GM12873 (cell line): ENCODE data around the gene IL1A.

Experiments used
- TF ChIP-seq, protein P1 (sequence below): IDR thresholded peaks from 2 replicates; pipeline ENCODE4 v1.5.1; 2012; ENCODE audit warnings: low read depth, mild to moderate bottlenecking, moderate library complexity, low read length, control low read depth; ENCODE audit not compliant: insufficient read depth; ENCODE audit errors: missing control alignments

Gene IL1A, protein sequence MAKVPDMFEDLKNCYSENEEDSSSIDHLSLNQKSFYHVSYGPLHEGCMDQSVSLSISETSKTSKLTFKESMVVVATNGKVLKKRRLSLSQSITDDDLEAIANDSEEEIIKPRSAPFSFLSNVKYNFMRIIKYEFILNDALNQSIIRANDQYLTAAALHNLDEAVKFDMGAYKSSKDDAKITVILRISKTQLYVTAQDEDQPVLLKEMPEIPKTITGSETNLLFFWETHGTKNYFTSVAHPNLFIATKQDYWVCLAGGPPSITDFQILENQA

DNA sequence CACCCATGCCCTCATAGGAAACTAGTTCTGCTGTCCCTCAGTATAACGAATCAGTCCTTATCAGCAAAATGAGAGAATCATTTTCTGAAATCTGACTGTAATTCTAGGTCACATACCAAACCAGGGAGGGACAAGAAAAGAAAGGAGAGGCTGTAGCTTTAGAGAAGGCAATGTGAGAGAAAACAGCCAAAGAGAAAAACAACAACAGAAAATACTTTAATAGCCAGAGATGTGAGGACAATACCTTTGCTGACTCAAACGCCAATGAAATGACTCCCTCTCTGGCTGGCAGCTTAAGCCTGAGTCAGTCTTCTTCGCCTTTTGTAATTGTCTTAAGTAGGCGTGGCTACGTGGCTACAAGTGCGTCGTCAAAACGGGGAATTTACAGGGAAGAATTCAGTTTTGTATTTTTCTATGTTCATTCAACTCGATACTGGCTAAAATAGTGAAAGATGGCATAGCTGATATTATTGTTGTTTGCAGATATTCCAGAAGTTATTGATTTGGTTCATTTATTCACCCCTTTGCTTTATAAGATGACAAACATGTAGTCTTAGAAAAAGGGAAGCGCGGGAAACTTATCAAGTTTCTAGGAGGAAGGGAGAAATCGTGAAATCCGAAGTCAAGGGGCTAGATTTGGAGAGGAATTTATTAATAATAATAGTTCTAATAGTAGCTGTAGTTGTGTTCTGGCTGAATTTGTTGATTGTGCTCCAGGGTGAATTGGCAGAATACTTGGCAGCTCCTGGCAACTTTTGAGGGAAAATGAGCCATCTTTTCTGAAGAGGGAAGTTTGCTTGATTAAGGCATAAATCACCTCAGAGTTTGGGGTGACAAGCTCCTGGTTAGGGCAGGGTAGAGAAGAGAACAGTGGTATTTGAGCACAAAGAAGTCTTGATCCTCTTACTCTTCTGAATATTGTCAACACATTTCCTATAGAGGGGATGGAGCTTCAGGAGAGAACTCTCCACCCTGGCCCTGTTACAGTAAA is at the start of gene IL1A:
Gene IL1A, minus strand, starts transcription at position 295 of the 991 bp plus-strand sequence. CDS start 723 bp downstream, outside the sequence.
- TF ChIP-seq, protein P1, sequence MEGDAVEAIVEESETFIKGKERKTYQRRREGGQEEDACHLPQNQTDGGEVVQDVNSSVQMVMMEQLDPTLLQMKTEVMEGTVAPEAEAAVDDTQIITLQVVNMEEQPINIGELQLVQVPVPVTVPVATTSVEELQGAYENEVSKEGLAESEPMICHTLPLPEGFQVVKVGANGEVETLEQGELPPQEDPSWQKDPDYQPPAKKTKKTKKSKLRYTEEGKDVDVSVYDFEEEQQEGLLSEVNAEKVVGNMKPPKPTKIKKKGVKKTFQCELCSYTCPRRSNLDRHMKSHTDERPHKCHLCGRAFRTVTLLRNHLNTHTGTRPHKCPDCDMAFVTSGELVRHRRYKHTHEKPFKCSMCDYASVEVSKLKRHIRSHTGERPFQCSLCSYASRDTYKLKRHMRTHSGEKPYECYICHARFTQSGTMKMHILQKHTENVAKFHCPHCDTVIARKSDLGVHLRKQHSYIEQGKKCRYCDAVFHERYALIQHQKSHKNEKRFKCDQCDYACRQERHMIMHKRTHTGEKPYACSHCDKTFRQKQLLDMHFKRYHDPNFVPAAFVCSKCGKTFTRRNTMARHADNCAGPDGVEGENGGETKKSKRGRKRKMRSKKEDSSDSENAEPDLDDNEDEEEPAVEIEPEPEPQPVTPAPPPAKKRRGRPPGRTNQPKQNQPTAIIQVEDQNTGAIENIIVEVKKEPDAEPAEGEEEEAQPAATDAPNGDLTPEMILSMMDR: no peak

DNA sequence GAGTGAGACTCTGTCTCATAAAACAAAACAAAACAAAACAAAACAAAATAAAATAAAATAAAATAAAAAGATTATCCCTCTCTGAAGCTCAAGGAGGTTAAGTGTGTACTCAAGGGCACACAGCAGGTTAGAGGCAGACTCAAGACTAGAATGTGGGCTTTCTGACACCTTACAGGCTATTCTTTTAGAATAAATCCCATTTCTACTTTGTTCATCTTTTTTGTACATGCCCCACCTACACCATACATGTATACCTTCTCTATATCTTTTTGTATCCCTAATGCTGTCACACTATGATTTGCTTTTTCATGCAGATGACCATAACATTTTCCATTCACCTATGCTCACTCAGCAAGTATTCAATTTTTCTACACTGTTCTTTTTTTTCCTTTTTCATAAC is 49.7 kb upstream of the IL1A start:
- TF ChIP-seq, protein P1: no peak

DNA sequence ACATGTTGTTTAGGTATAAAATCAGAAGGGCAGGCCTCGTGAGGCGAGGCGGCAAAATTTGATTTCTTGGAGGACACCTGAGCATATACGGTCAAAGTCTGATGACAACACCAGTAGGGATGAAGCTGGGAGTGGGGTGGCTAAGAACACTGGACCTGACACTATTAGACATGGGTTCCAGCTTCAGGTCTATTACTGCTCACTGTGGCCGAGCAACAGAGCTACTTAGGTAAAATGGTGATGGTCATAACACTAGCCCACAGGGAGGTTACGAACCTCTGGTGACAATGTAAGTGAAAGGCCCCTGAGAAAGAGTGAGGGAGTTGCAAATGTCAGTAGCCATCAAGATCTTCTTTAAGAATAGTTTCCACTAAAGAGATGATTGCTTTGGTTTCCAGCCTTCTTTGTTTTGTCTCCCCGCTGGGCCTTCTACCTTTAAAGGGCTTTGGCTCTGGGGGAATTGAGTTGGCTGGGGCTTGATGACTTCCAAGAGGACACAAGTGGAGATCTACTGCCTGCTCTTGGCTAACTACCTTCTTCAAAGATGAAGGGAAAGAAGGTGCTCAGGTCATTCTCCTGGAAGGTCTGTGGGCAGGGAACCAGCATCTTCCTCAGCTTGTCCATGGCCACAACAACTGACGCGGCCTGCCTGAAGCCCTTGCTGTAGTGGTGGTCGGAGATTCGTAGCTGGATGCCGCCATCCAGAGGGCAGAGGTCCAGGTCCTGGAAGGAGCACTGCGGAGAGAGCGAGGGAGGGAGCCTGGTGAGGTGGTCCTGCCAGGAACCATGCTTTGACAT is 48.7 kb upstream of the IL1A start:
- TF ChIP-seq, protein P1: no peak

DNA sequence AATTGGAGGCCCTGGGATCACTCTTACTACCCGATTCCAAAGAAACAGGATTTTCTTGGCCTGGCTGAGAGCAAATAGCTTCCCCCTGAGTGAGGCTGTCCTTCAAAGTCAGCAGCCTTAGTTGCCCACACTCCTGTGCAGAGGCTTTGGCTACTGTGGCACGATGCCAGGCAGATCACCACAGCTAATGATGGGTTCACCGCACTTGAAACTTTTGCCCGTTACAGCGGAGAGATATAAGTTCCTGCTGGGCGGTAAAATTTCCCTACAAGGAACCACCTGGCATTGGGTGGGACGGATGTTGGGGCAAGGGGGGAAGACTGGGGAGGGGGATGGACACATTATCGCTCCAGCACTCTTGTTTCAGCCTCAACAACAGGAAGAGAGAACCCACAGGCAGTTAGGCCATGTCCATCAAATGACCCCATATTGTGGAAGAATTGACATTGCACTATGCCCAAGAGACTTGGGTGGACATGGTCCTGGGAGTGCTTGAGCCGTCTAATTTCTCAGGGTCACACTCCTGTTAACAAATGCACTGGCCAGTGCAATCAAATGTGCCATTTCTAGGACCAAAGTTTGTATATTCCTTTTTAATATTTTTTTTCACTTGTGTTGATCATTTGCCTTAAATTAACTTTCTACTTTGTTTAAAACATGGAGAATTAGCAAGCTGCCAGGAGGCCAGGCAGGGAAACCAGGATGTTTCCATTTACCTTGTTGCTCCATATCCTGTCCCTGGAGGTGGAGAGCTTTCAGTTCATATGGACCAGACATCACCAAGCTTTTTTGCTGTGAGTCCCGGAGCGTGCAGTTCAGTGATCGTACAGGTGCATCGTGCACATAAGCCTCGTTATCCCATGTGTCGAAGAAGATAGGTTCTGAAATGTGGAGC is 47.9 kb upstream of the IL1A start:
- TF ChIP-seq, protein P1: no peak

DNA sequence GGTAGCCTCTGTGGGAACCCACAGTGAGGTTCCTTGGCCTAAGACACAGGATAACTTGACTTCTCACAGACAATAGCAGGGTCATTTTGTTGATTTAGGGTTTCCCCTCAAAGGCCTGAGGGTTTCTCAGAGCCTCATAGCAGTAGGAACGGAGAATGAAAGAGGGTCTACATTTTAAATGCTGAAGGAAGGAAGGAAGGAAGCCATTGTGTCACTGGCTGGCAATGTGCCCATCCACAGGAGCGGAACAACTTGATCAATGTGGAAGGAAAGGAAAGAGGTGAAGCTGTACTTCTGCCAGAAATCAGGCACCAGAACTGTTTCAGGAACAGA is 47.2 kb upstream of the IL1A start:
- TF ChIP-seq, protein P1: no peak

DNA sequence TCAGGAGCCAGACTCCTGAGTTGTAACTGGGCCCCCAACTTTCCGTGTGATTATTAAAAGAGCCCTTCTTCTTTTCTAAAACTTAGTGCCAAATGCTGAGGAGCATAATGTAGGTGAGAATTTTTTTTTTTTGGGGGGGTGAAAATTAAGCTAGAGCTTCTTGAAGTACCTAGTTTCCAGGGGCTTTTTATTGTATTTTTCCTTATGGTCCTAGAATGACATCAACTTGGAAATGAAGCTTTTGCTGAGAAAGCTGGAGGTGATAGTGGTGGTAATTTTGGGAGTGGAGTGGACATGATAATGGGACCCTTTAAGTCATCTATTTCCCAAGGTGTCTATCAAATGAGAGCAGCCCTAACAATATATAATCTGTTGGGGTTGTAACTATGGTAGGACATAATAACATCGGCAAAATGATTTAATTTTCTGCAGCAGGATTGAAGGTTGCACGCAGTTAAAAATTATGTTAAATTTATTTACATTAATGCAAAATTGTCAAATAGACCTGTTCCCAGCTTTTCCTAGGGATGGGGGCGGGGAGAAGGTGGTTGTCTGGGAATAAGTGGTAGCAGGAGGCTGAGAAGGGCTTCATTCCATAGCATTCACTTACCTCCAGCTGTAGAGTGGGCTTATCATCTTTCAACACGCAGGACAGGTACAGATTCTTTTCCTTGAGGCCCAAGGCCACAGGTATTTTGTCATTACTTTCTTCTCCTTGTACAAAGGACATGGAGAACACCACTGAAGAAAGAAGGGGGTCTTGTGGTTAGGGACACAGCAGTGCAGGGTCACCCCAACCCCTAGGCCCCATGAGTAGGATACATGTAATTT is 46.6 kb upstream of the IL1A start:
- TF ChIP-seq, protein P1: no peak
